ENCODE data around the gene IL1R2. TPM values are rescaled to one million over a fixed set of nuclear protein-coding genes. Genes with fewer than 3 reads are reported as not detected.

IL1R2 gene
- total and polyA plus RNA-seq, 2 of the 13 experiments (the other 11 are each of a cell fraction or from before 2014, with no cell fraction given) = 3.6 to 7.3 TPM

- no peak for TF ChIP-seq ZNF569 (CRISPR knock-in tag; IDR thresholded peaks at IDR 0.05; ENCODE audit: borderline replicate concordance)
- 0 out of 2 replicates have a peak, but pooled peaks have one; percentile 55 for TF ChIP-seq ZNF570 (CRISPR knock-in tag; IDR thresholded peaks at IDR 0.05; ENCODE audit: borderline replicate concordance)
- TF ChIP-seq NFYC (CRISPR knock-in tag; IDR thresholded peaks at IDR 0.05) = no peak
- TF ChIP-seq ZFP36L1 (CRISPR knock-in tag; IDR thresholded peaks at IDR 0.05) = no peak; the same call in 1 of the 2 replicates
- no peak for TF ChIP-seq TOE1 (CRISPR knock-in tag; IDR thresholded peaks at IDR 0.05)
- no peak for TF ChIP-seq HES4 (CRISPR knock-in tag; IDR thresholded peaks at IDR 0.05; ENCODE audit: borderline replicate concordance)
- no peak for TF ChIP-seq FOXA1 (IDR thresholded peaks at IDR 0.05)
- peak; percentile 74 for TF ChIP-seq FOXA1 (CRISPR knock-in tag; IDR thresholded peaks at IDR 0.05)
- TF ChIP-seq, protein P1, sequence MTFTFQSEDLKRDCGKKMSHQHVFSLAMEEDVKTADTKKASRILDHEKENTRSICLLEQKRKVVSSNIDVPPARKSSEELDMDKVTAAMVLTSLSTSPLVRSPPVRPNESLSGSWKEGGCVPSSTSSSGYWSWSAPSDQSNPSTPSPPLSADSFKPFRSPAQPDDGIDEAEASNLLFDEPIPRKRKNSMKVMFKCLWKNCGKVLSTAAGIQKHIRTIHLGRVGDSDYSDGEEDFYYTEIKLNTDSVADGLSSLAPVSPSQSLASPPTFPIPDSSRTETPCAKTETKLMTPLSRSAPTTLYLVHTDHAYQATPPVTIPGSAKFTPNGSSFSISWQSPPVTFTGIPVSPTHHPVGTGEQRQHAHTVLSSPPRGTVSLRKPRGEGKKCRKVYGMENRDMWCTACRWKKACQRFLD (CRISPR knock-in tag; IDR thresholded peaks at IDR 0.05; ENCODE audit: borderline replicate concordance) = no peak; the same call in 1 of the 2 replicates
- TF ChIP-seq ZNF143 (CRISPR knock-in tag; IDR thresholded peaks at IDR 0.05) = peak; percentile 81
- no peak for TF ChIP-seq ZNF816 (CRISPR knock-in tag; IDR thresholded peaks at IDR 0.05; ENCODE audit: borderline replicate concordance)
- no peak; the same call in 1 of the 2 replicates for TF ChIP-seq MEF2D (CRISPR knock-in tag; IDR thresholded peaks at IDR 0.05)
- no peak for TF ChIP-seq RFX5 (IDR thresholded peaks at IDR 0.05; ENCODE audit: low read depth, low read length)
- TF ChIP-seq, protein P2, sequence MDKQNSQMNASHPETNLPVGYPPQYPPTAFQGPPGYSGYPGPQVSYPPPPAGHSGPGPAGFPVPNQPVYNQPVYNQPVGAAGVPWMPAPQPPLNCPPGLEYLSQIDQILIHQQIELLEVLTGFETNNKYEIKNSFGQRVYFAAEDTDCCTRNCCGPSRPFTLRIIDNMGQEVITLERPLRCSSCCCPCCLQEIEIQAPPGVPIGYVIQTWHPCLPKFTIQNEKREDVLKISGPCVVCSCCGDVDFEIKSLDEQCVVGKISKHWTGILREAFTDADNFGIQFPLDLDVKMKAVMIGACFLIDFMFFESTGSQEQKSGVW (CRISPR knock-in tag; IDR thresholded peaks at IDR 0.05; ENCODE audit: borderline replicate concordance) = no peak
- peak; percentile 59 for TF ChIP-seq RXRB (CRISPR knock-in tag; IDR thresholded peaks at IDR 0.05; ENCODE audit: borderline replicate concordance)
- TF ChIP-seq SAFB2 (CRISPR knock-in tag; IDR thresholded peaks at IDR 0.05; ENCODE audit: borderline replicate concordance, low read depth) = no peak
- no peak for TF ChIP-seq ZZZ3 (CRISPR knock-in tag; IDR thresholded peaks at IDR 0.05; ENCODE audit: borderline replicate concordance)
- no peak for TF ChIP-seq ZNF792 (CRISPR knock-in tag; IDR thresholded peaks at IDR 0.05)
- 0 out of 2 replicates have a peak, but pooled peaks have one; percentile 13 for TF ChIP-seq ZNF441 (CRISPR knock-in tag; IDR thresholded peaks at IDR 0.05; ENCODE audit: borderline replicate concordance)
- TF ChIP-seq ZNF672 (CRISPR knock-in tag; IDR thresholded peaks at IDR 0.05) = no peak
- TF ChIP-seq ZFP90 (CRISPR knock-in tag; IDR thresholded peaks at IDR 0.05; ENCODE audit: borderline replicate concordance) = no peak
- TF ChIP-seq SNAPC5 (CRISPR knock-in tag; IDR thresholded peaks at IDR 0.05; ENCODE audit: borderline replicate concordance) = no peak; the same call in 1 of the 2 replicates
- no peak for TF ChIP-seq ZNF354B (CRISPR knock-in tag; IDR thresholded peaks at IDR 0.05)
- no peak; the same call in 1 of the 2 replicates for TF ChIP-seq MLXIP (CRISPR knock-in tag; IDR thresholded peaks at IDR 0.05; ENCODE audit: borderline replicate concordance)
Observed at GRCh38 chr2:101961338-101962191, 30.2 kb upstream of the IL1R2 start (continued).
